VCaP (cell line): ENCODE results near the gene CRYL1.

Source experiments
- H3K27ac ChIP-seq: fragments of 450-650 bp; 2 replicates; pipeline ENCODE4 v1.5.1; 2017
- CTCF ChIP-seq: fragments of 450-650 bp; conservative IDR thresholded peaks from 2 replicates; pipeline ENCODE4 v1.5.1; 2017; ENCODE audit warnings: mild to moderate bottlenecking, moderate library complexity

The CRYL1 gene

GRCh38 chr13:20499986-20500385, 25.7 kb downstream of the CRYL1 start:
- TF ChIP-seq CTCF, result no peak
- H3K27ac ChIP-seq, result no peak overlapping the region

DNA sequence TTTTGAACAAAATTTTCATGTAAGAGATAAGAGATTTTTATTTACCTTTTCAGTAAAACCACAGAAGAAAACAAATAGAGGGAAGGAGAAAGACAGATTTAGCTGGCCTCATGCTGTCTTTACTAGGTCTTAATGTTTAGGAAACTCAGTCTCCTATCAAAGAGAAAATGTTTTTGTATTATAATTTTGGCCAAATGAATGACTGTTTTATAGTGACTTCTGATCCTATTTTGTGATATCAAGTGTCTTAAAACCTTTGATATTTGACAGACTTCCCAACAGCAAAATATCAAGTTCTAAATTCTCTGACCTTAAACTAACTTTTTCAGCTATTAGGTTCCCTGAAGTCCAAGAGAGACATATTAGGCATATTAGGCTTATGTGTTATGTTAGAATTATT, 27.0 kb downstream of the CRYL1 start:
- peak overlapping the region; percentile 44 for H3K27ac ChIP-seq
- TF ChIP-seq CTCF, result no peak

- peak overlapping the region; percentile 44 for H3K27ac ChIP-seq
- TF ChIP-seq CTCF, result no peak
Observed at GRCh38 chr13:20498129-20498528, 27.5 kb downstream of the CRYL1 start.

DNA sequence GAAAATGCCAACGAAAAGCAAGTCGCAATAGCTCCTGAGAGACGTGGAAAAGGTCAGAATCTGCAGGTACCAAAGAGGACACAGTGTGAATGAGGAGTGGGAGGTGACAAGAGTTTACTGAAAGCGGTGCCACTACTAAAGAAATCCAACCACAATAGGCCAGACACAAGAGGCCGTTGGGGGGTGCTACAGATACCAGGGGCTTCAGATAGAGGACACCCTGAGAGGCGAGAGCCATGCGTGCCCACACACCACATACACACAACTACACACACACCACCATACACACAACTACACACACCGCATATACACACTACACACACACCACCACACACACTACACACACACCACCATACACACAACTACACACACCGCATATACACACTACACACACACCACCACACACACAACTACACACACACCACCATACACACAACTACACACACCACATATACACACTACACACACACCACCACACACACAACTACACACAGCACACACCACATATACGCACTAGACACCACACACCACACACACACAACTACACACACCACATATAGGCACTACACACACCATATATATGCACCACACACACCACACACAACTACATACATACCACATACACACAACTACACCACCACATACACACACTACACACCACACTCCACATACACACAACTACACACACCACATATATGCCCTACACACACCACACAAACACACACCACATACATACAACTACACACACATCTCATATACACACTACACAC, 28.5 kb downstream of the CRYL1 start:
- H3K27ac ChIP-seq, result peak overlapping the region; percentile 63
- TF ChIP-seq CTCF, result no peak

DNA sequence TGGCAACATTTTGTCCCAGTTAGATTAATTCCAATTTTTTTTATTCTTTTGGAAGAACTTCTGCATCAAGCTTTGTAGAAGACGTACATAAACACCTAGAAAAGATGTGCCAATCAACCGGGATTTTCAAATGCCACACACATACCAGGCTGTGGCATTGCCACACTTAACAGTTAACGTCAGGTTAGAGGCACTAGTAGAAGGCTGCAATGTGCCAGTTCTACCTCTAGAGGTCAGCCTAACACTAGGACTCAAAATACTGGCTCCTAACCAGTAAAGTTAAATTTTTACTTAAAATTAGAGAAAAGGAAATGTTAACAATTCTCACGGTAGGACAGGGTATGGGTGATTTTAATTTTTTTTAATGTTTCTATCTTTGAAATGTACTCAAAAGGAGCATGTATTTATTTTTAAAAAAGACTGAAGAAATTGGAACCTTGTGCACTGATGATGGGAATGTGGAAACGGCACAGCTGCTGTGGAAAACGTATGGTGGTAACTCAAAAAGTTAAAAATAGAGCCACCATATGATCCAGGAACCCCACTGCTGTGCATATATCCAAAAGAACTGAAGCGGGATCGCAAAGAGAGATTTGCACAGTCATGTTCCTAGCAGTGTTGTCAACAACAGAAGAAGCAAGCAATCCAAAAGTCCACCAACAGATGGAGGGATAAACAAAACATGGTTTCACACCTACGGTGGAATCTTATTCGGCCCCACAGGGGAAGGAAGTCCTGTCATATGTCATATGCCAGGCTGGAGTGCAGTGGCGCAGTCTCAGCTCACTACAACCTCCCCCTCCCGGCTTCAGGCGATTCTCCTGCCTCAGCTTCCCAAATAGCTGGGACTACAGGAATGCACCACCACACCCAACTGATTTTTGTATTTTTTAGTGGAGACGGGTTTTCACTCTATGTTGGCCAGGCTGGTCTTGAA, 30.3 kb downstream of the CRYL1 start:
- peak overlapping the region; percentile 63 for H3K27ac ChIP-seq
- peak; percentile 93 for TF ChIP-seq CTCF

DNA sequence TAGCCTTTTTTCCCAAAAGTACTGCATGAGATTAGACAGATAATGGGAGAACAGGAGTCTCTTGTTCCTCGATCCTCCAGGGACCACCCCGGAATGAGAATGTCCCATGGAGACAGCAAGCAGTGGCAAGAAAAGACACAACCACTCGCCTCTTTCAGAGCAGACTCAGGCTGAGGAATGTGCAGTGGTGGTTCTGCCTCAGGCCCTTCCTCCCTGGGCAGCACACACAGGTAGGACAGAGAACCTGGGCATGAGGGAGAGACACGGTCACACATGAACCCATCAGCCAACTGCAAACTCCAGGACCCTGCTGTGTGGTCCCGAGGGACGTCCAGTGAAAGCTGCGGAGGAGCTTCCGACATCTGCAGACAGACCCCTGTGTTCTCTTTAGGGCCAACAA, 31.0 kb downstream of the CRYL1 start:
- H3K27ac ChIP-seq, result no peak overlapping the region
- no peak for TF ChIP-seq CTCF

- H3K27ac ChIP-seq, result no peak overlapping the region
- TF ChIP-seq CTCF, result peak; percentile 74
Observed at GRCh38 chr13:20492641-20493040, 33.0 kb downstream of the CRYL1 start.
